Measurements from ENCODE around the gene EIF4B.

Gene EIF4B

GRCh38 chr12:53065470-53065869, 59.2 kb downstream of the EIF4B start:
- no peak for DNase-seq (ENCODE audit: low read depth)
- H3K4me3 ChIP-seq (ENCODE audit: low read depth, low read length) = no peak overlapping the region
- TF ChIP-seq CTCF (IDR thresholded peaks at IDR 0.05; ENCODE audit: low read depth, low read length, missing control alignments) = no peak
- in situ Hi-C loops (cut with HindIII; ENCODE audit: low sequenced_read_pairs) = loop anchor here (5.0 kb wide), 2 partner anchors 37 to 107 kb away; partner anchors contain the start of gene SOAT2

- no peak overlapping the region for H3K4me3 ChIP-seq (ENCODE audit: low read depth, low read length)
- TF ChIP-seq CTCF (IDR thresholded peaks at IDR 0.05; ENCODE audit: low read depth, low read length, missing control alignments) = peak; percentile 80
- in situ Hi-C loops (cut with HindIII; ENCODE audit: low sequenced_read_pairs) = loop anchor here (5.0 kb wide), 2 partner anchors 36 to 106 kb away; partner anchors contain the start of gene SOAT2
- peak; percentile 66 for DNase-seq (ENCODE audit: low read depth)
Measured at GRCh38 chr12:53065975-53066931, 60.0 kb downstream of the EIF4B start.

- DNase-seq (ENCODE audit: low read depth) = no peak
- H3K4me3 ChIP-seq (ENCODE audit: low read depth, low read length) = no peak overlapping the region
- in situ Hi-C loops (cut with HindIII; ENCODE audit: low sequenced_read_pairs) = loop anchor here (5.0 kb wide), 2 partner anchors 35 to 105 kb away; partner anchors contain the start of gene SOAT2
- TF ChIP-seq CTCF (IDR thresholded peaks at IDR 0.05; ENCODE audit: low read depth, low read length, missing control alignments) = no peak
Measured at GRCh38 chr12:53067074-53067992, 61.1 kb downstream of the EIF4B start.

GRCh38 chr12:53067993-53068770, 61.9 kb downstream of the EIF4B start:
- in situ Hi-C loops (cut with HindIII; ENCODE audit: low sequenced_read_pairs) = loop anchor here (5.0 kb wide), 2 partner anchors 34 to 104 kb away; partner anchors contain the start of gene SOAT2
- no peak for DNase-seq (ENCODE audit: low read depth)
- H3K4me3 ChIP-seq (ENCODE audit: low read depth, low read length) = no peak overlapping the region
- no peak for TF ChIP-seq CTCF (IDR thresholded peaks at IDR 0.05; ENCODE audit: low read depth, low read length, missing control alignments)

GRCh38 chr12:53068811-53069585, 62.7 kb downstream of the EIF4B start:
- no peak for DNase-seq (ENCODE audit: low read depth)
- TF ChIP-seq CTCF (IDR thresholded peaks at IDR 0.05; ENCODE audit: low read depth, low read length, missing control alignments) = no peak
- no peak overlapping the region for H3K4me3 ChIP-seq (ENCODE audit: low read depth, low read length)
- in situ Hi-C loops (cut with HindIII; ENCODE audit: low sequenced_read_pairs) = loop anchor here (5.0 kb wide), 2 partner anchors 33 to 103 kb away; partner anchors contain the start of gene SOAT2

All from astrocyte of the cerebellum (primary cell).